Measurements from ENCODE around the gene USP34. TPM values are rescaled to one million over a fixed set of nuclear protein-coding genes. Genes with fewer than 3 reads are reported as not detected.

The USP34 gene
- total and polyA plus RNA-seq, 2 donors (not counting 1 experiment from before 2014, with no cell fraction given), result 52.4 to 129 TPM

DNA sequence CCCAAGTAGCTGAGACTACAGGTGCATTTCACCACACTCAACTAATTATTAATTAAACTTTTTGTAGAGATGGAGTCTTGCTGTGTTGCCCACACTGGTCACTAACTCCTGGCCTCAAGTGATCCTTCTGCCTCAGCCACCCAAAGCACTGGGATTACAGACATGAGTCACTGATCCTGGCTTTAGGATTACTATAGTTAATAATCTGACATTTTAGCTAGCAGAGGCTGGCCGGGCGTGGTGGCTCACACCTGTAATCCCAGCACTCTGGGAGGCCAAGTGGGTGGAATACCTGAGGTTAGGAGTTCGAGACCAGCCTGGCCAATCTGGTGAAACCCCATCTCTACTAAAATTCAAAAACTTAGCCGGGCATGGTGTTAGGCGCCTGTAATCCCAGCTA lies 39.5 kb downstream of the USP34 start:
- peaks cover 87% of the 10 kb centered on the region for H3K79me2 ChIP-seq (ENCODE audit: control insufficient read depth, insufficient read depth, low read length)
- H3K4me1 ChIP-seq (ENCODE audit: control insufficient read depth, extremely low read depth, insufficient read depth, low read length), result no peaks in the 10 kb centered on the region
- H4K20me1 ChIP-seq (ENCODE audit: control insufficient read depth, extremely low read depth, insufficient read depth, low read length), result no peaks in the 10 kb centered on the region
- no peak overlapping the region for H3K4me2 ChIP-seq (ENCODE audit: extremely low read depth, insufficient read depth, low read length)
- no peaks in the 10 kb centered on the region for H3K27me3 ChIP-seq (ENCODE audit: control insufficient read depth, insufficient read depth, low read length)
- H3K36me3 ChIP-seq (ENCODE audit: control insufficient read depth, insufficient read depth, low read length), result no peaks in the 10 kb centered on the region
- H3K27ac ChIP-seq (ENCODE audit: insufficient read depth, low read length), result no peak overlapping the region
- DNase-seq (ENCODE audit: low read depth in 2 of 2), result no peak
- no peak overlapping the region for H2AFZ ChIP-seq (ENCODE audit: low read length)
- H3K4me3 ChIP-seq (replicated peaks in 1 of 4; ENCODE audit: control extremely low read depth in 1 of 4, insufficient read depth in 1 of 4, low read depth in 3 of 4, low read length in 4 of 4), result no peak overlapping the region
- TF ChIP-seq, protein P1, sequence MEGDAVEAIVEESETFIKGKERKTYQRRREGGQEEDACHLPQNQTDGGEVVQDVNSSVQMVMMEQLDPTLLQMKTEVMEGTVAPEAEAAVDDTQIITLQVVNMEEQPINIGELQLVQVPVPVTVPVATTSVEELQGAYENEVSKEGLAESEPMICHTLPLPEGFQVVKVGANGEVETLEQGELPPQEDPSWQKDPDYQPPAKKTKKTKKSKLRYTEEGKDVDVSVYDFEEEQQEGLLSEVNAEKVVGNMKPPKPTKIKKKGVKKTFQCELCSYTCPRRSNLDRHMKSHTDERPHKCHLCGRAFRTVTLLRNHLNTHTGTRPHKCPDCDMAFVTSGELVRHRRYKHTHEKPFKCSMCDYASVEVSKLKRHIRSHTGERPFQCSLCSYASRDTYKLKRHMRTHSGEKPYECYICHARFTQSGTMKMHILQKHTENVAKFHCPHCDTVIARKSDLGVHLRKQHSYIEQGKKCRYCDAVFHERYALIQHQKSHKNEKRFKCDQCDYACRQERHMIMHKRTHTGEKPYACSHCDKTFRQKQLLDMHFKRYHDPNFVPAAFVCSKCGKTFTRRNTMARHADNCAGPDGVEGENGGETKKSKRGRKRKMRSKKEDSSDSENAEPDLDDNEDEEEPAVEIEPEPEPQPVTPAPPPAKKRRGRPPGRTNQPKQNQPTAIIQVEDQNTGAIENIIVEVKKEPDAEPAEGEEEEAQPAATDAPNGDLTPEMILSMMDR (conservative IDR thresholded peaks at IDR 0.05 in 1 of 2, IDR thresholded peaks at IDR 0.05 in 1 of 2; ENCODE audit: low read depth in 1 of 2, low read length in 2 of 2), result no peak
- no peak for TF ChIP-seq EZH2 (IDR thresholded peaks at IDR 0.05; ENCODE audit: low read length, missing control alignments)
- H3K9me3 ChIP-seq (ENCODE audit: control insufficient read depth, insufficient read depth, low read depth, low read length), result no peaks in the 10 kb centered on the region
- no peak overlapping the region for H3K9ac ChIP-seq (ENCODE audit: insufficient read depth, low read length)

DNA sequence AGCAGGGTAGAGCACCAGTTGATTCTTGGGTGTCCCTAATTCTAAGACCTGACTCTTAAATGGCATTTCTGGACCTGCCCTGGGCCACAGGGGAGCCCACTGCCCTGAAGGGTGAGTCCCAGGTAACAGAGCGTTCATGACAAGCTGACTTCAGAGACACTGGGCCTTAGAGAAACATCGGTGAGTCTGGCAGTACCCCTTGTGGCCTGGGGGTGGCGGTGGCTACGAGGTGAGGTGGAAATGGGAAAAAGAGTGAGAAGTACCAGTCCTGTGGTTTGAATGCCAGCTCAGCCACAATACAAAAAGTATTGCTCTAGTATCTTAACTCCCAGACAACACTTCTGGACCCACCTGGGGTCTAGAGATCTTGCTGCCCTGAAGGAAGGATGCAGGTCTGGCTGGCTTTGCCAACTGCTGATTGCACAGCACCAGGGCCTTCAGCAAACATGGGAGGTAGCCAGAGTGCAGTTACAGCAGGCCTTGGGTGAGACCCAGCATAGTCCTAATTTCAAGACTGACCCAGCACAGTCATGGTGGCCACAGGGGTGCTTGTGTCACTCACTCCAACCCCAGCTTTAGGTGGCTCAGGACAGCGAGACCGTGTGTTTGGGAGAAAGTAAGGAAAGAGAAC lies 44.5 kb downstream of the USP34 start:
- TF ChIP-seq, protein P1 (conservative IDR thresholded peaks at IDR 0.05 in 1 of 2, IDR thresholded peaks at IDR 0.05 in 1 of 2; ENCODE audit: low read depth in 1 of 2, low read length in 2 of 2), result peak; percentile 28 to 58
- TF ChIP-seq EZH2 (IDR thresholded peaks at IDR 0.05; ENCODE audit: low read length, missing control alignments), result no peak
- Histone ChIP-seq H3K4me2 (ENCODE audit: extremely low read depth, insufficient read depth, low read length) (no peak overlapping the region), H3K27ac (ENCODE audit: insufficient read depth, low read length) (no peak overlapping the region), H3K4me3 (replicated peaks in 1 of 4; ENCODE audit: control extremely low read depth in 1 of 4, insufficient read depth in 1 of 4, low read depth in 3 of 4, low read length in 4 of 4) (no peak overlapping the region), H4K20me1 (ENCODE audit: control insufficient read depth, extremely low read depth, insufficient read depth, low read length) (no peaks in the 10 kb centered on the region), H3K27me3 (ENCODE audit: control insufficient read depth, insufficient read depth, low read length) (no peaks in the 10 kb centered on the region), H3K9ac (ENCODE audit: insufficient read depth, low read length) (no peak overlapping the region), H3K4me1 (ENCODE audit: control insufficient read depth, extremely low read depth, insufficient read depth, low read length) (no peaks in the 10 kb centered on the region), H3K79me2 (ENCODE audit: control insufficient read depth, insufficient read depth, low read length) (peaks cover 89% of the 10 kb centered on the region), H2AFZ (ENCODE audit: low read length) (no peak overlapping the region), H3K36me3 (ENCODE audit: control insufficient read depth, insufficient read depth, low read length) (no peaks in the 10 kb centered on the region), H3K9me3 (ENCODE audit: control insufficient read depth, insufficient read depth, low read depth, low read length) (no peaks in the 10 kb centered on the region)
- DNase-seq (ENCODE audit: low read depth in 2 of 2), result peak in 1 of 2 donors; percentile 26

DNA sequence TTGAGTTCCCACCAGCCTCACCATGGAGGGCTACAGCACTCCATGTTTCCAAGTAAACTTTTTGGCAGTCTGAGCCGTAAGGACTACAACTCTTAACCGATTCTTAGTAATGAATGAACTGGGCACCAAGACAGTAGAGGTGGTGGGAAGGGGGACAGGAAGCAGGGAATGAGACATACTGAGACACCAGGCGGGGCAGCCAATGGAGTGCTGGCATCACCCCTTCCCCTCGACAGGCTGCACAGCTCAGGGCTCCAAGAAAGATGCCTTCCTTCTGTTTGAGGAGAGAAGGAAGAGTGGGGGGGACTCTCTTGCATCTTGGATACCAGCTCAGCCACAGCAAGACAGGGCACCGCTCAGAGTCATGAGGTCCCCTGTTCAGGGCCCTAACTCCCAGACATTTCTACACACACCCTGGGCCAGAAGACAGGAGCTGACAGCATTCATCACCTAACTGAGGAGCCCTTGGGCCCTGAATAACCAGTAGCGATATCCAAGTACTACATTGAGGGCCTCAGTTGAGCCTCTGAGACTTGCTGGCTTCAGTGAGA lies 45.2 kb downstream of the USP34 start:
- DNase-seq (ENCODE audit: low read depth in 2 of 2), result no peak
- H3K36me3 ChIP-seq (ENCODE audit: control insufficient read depth, insufficient read depth, low read length), result no peaks in the 10 kb centered on the region
- no peak overlapping the region for H2AFZ ChIP-seq (ENCODE audit: low read length)
- no peaks in the 10 kb centered on the region for H3K27me3 ChIP-seq (ENCODE audit: control insufficient read depth, insufficient read depth, low read length)
- no peaks in the 10 kb centered on the region for H4K20me1 ChIP-seq (ENCODE audit: control insufficient read depth, extremely low read depth, insufficient read depth, low read length)
- H3K27ac ChIP-seq (ENCODE audit: insufficient read depth, low read length), result no peak overlapping the region
- H3K9ac ChIP-seq (ENCODE audit: insufficient read depth, low read length), result no peak overlapping the region
- H3K4me3 ChIP-seq (replicated peaks in 1 of 4; ENCODE audit: control extremely low read depth in 1 of 4, insufficient read depth in 1 of 4, low read depth in 3 of 4, low read length in 4 of 4), result no peak overlapping the region
- no peaks in the 10 kb centered on the region for H3K9me3 ChIP-seq (ENCODE audit: control insufficient read depth, insufficient read depth, low read depth, low read length)
- TF ChIP-seq EZH2 (IDR thresholded peaks at IDR 0.05; ENCODE audit: low read length, missing control alignments), result no peak
- TF ChIP-seq, protein P1 (conservative IDR thresholded peaks at IDR 0.05 in 1 of 2, IDR thresholded peaks at IDR 0.05 in 1 of 2; ENCODE audit: low read depth in 1 of 2, low read length in 2 of 2), result no peak
- H3K79me2 ChIP-seq (ENCODE audit: control insufficient read depth, insufficient read depth, low read length), result peaks cover 88% of the 10 kb centered on the region
- H3K4me2 ChIP-seq (ENCODE audit: extremely low read depth, insufficient read depth, low read length), result no peak overlapping the region
- no peaks in the 10 kb centered on the region for H3K4me1 ChIP-seq (ENCODE audit: control insufficient read depth, extremely low read depth, insufficient read depth, low read length)
